Measurements from ENCODE around the gene C1QL1. TPM values are rescaled to one million over a fixed set of nuclear protein-coding genes. Genes with fewer than 3 reads are reported as not detected.

The C1QL1 gene
- polyA plus RNA-seq, 1 donor (not counting 4 experiments of a cell fraction or from before 2014, with no cell fraction given) = 0.04 TPM

GRCh38 chr17:44928136-44928535, 40.0 kb downstream of the C1QL1 start:
- Histone ChIP-seq H3K27me3 (ENCODE audit: control insufficient read depth, extremely low read depth, insufficient read depth, low read length) (no peaks in the 10 kb centered on the region), H3K4me2 (ENCODE audit: control insufficient read depth, extremely low read depth, insufficient read depth, low read depth, low read length) (no peak overlapping the region), H3K79me2 (ENCODE audit: control insufficient read depth, insufficient read depth, low read length) (no peaks in the 10 kb centered on the region), H2AFZ (ENCODE audit: control insufficient read depth, low read length) (no peak overlapping the region), H3K9me3 (ENCODE audit: control insufficient read depth, low read depth, low read length) (no peaks in the 10 kb centered on the region), H3K9me1 (ENCODE audit: control insufficient read depth, extremely low read depth, insufficient read depth, low read length) (no peaks in the 10 kb centered on the region), H3K4me3 (ENCODE audit: control insufficient read depth in 2 of 3, extremely low read depth in 1 of 3, insufficient read depth in 2 of 3, low read depth in 1 of 3, low read length in 3 of 3) (no peak overlapping the region), H3K27ac (ENCODE audit: control insufficient read depth, insufficient read depth, low read length) (no peak overlapping the region), H3K9ac (ENCODE audit: control insufficient read depth, extremely low read depth, insufficient read depth, low read length) (no peak overlapping the region), H3K36me3 (ENCODE audit: control insufficient read depth in 2 of 2, extremely low read depth in 1 of 2, insufficient read depth in 2 of 2, low read length in 2 of 2) (peaks cover 2 to 65% of the 10 kb centered on the region in 2 experiments), H3K4me1 (ENCODE audit: control insufficient read depth, extremely low read depth, insufficient read depth, low read length) (no peaks in the 10 kb centered on the region), H4K20me1 (ENCODE audit: control insufficient read depth, extremely low read depth, insufficient read depth, low read length) (no peaks in the 10 kb centered on the region)
- dilution Hi-C loops (cut with MboI; ENCODE audit: extremely low pct_ligation_motif_present, low sequenced_read_pairs) = no loop called here
- DNase-seq (ENCODE audit: low read depth, low spot score) (no peak), FAIRE-seq (no peak)
- TF ChIP-seq CTCF (optimal IDR thresholded peaks at IDR 0.05 in 1 of 3, IDR thresholded peaks at IDR 0.05 in 1 of 3, conservative IDR thresholded peaks at IDR 0.05 in 1 of 3; ENCODE audit: extremely low read depth in 1 of 3, insufficient read depth in 2 of 3, low read length in 3 of 3) = no peak
- no peak for TF ChIP-seq EZH2 (IDR thresholded peaks at IDR 0.05; ENCODE audit: low read length)

GRCh38 chr17:44927696-44928095, 40.4 kb downstream of the C1QL1 start:
- Histone ChIP-seq H3K27me3 (ENCODE audit: control insufficient read depth, extremely low read depth, insufficient read depth, low read length) (no peaks in the 10 kb centered on the region), H2AFZ (ENCODE audit: control insufficient read depth, low read length) (no peak overlapping the region), H3K9me1 (ENCODE audit: control insufficient read depth, extremely low read depth, insufficient read depth, low read length) (no peaks in the 10 kb centered on the region), H3K9me3 (ENCODE audit: control insufficient read depth, low read depth, low read length) (no peaks in the 10 kb centered on the region), H3K4me3 (ENCODE audit: control insufficient read depth in 2 of 3, extremely low read depth in 1 of 3, insufficient read depth in 2 of 3, low read depth in 1 of 3, low read length in 3 of 3) (no peak overlapping the region), H3K36me3 (ENCODE audit: control insufficient read depth in 2 of 2, extremely low read depth in 1 of 2, insufficient read depth in 2 of 2, low read length in 2 of 2) (peaks cover 2 to 61% of the 10 kb centered on the region in 2 experiments), H3K9ac (ENCODE audit: control insufficient read depth, extremely low read depth, insufficient read depth, low read length) (no peak overlapping the region), H4K20me1 (ENCODE audit: control insufficient read depth, extremely low read depth, insufficient read depth, low read length) (no peaks in the 10 kb centered on the region), H3K27ac (ENCODE audit: control insufficient read depth, insufficient read depth, low read length) (no peak overlapping the region), H3K4me1 (ENCODE audit: control insufficient read depth, extremely low read depth, insufficient read depth, low read length) (no peaks in the 10 kb centered on the region), H3K4me2 (ENCODE audit: control insufficient read depth, extremely low read depth, insufficient read depth, low read depth, low read length) (no peak overlapping the region), H3K79me2 (ENCODE audit: control insufficient read depth, insufficient read depth, low read length) (no peaks in the 10 kb centered on the region)
- DNase-seq (ENCODE audit: low read depth, low spot score) = no peak
- no peak for FAIRE-seq
- dilution Hi-C loops (cut with MboI; ENCODE audit: extremely low pct_ligation_motif_present, low sequenced_read_pairs) = no loop called here
- TF ChIP-seq CTCF (optimal IDR thresholded peaks at IDR 0.05 in 1 of 3, IDR thresholded peaks at IDR 0.05 in 1 of 3, conservative IDR thresholded peaks at IDR 0.05 in 1 of 3; ENCODE audit: extremely low read depth in 1 of 3, insufficient read depth in 2 of 3, low read length in 3 of 3) (no peak), EZH2 (IDR thresholded peaks at IDR 0.05; ENCODE audit: low read length) (no peak)
